Endothelial cell of umbilical vein (primary cell): Measurements from ENCODE around the gene CEP164. TPM values are rescaled to one million over a fixed set of nuclear protein-coding genes. Genes with fewer than 3 reads are reported as not detected.

Source experiments
- BruUV-seq: library from RNA; stranded (reverse); fragments of 400-500 nt; replicated peaks from 2 replicates; lab custom pipeline; 2021; lab: Mats Ljungman, UMichigan
- CTCF ChIA-PET: fragments of 300-600, 350-600 bp; sonication (Branson Sonifier 250); formaldehyde crosslinking; loops from one replicate; lab custom pipeline; 2021; ENCODE audit warnings: antibody characterized with exemption, inconsistent platforms; lab: Charles Lee
- POLR2A ChIA-PET: fragments of 300-600, 350-600 bp; sonication (Branson Sonifier 250); formaldehyde crosslinking; loops from one replicate; lab custom pipeline; 2021; ENCODE audit warnings: antibody characterized with exemption, inconsistent platforms; lab: Charles Lee
- DNase-seq: peaks from one replicate; pipeline ENCODE4 v3.0.0-alpha.2; 2011; ENCODE audit warnings: low read depth, low spot score
- FAIRE-seq: peaks from 2 replicates; lab custom pipeline; 2011; peaks lifted over from hg19 to GRCh38; lab: Jason Lieb, UNC
- H2AFZ ChIP-seq: 2 replicates; pipeline ENCODE4 v1.6.0; 2012; ENCODE audit warnings: low read depth, low read length, control low read depth, inconsistent platforms
- H3K27ac ChIP-seq: 2 replicates; pipeline ENCODE4 v1.5.1; 2011; ENCODE audit warnings: low read depth, mild to moderate bottlenecking, control low read depth, low read length, moderate library complexity; ENCODE audit not compliant: insufficient read depth
- H3K27me3 ChIP-seq, 2 experiments: 2 replicates each; pipeline versions ENCODE4 v1.6.0 to v1.6.1; 2011; ENCODE audit warnings: low read length in 2 of 2, mixed read lengths in 1 of 2; ENCODE audit not compliant: control insufficient read depth in 2 of 2, insufficient read depth in 2 of 2
- H3K36me3 ChIP-seq, 2 experiments: 2 replicates in 1 of 2; 3 replicates in 1 of 2; pipeline ENCODE4 v1.5.1; 2011; ENCODE audit warnings: low read length in 2 of 2, mild to moderate bottlenecking in 1 of 2, moderate library complexity in 1 of 2; ENCODE audit not compliant: control insufficient read depth in 2 of 2, insufficient read depth in 2 of 2; ENCODE audit errors: extremely low read depth in 1 of 2
- H3K4me1 ChIP-seq: 3 replicates; pipeline ENCODE4 v1.5.1; 2011; ENCODE audit warnings: mild to moderate bottlenecking, low read length; ENCODE audit not compliant: control insufficient read depth, insufficient read depth; ENCODE audit errors: extremely low read depth
- H3K4me2 ChIP-seq: 2 replicates; pipeline ENCODE4 v1.6.1; 2011; ENCODE audit warnings: low read length, control low read depth, mixed read lengths; ENCODE audit not compliant: insufficient read depth
- H3K4me3 ChIP-seq, 3 experiments: fragments of 200-600 bp in 1 of 3; sonication (generic), shearing (Covaris generic) in 1 of 3; replicated peaks in 1 of 3; 2 replicates each; pipeline ENCODE4 v1.5.1; 2011 to 2016; ENCODE audit warnings: control low read depth in 3 of 3, low read length in 3 of 3, mild to moderate bottlenecking in 2 of 3, inconsistent platforms in 1 of 3, low read depth in 1 of 3, moderate library complexity in 1 of 3; ENCODE audit not compliant: insufficient read depth in 1 of 3
- H3K79me2 ChIP-seq: 2 replicates; pipeline ENCODE4 v1.6.0; 2012; ENCODE audit warnings: low read length, inconsistent platforms; ENCODE audit not compliant: control insufficient read depth, insufficient read depth
- H3K9ac ChIP-seq: replicated peaks from 2 replicates; pipeline ENCODE3; 2011; ENCODE audit warnings: low read length, control low read depth; ENCODE audit not compliant: insufficient read depth; ENCODE audit errors: extremely low read depth
- H3K9me1 ChIP-seq: replicated peaks from 3 replicates; pipeline ENCODE4 v1.6.0; 2011; ENCODE audit warnings: mild to moderate bottlenecking, low read length; ENCODE audit not compliant: control insufficient read depth, insufficient read depth; ENCODE audit errors: extremely low read depth
- H3K9me3 ChIP-seq: replicated peaks from 2 replicates; pipeline ENCODE4 v1.5.1; 2012; ENCODE audit warnings: low read length, inconsistent platforms; ENCODE audit not compliant: control insufficient read depth, insufficient read depth
- H4K20me1 ChIP-seq: replicated peaks from 2 replicates; pipeline ENCODE3; 2011; ENCODE audit warnings: mild to moderate bottlenecking, low read length; ENCODE audit not compliant: control insufficient read depth, insufficient read depth; ENCODE audit errors: extremely low read depth
- CTCF ChIP-seq, 2 donors: IDR thresholded peaks; 1 replicate in 1 of 2; 2 replicates in 1 of 2; pipeline ENCODE4 v1.5.1; 2011; ENCODE audit warnings: low read length in 2 of 2, mild to moderate bottlenecking in 2 of 2, moderate library complexity in 2 of 2, control low read depth in 1 of 2, inconsistent platforms in 1 of 2, low read depth in 1 of 2; ENCODE audit not compliant: insufficient read depth in 1 of 2; ENCODE audit errors: extremely low read depth in 1 of 2
- EZH2 ChIP-seq: IDR thresholded peaks from 2 replicates; pipeline ENCODE4 v1.6.1; 2012; ENCODE audit warnings: borderline replicate concordance, low read depth, mild to moderate bottlenecking, moderate library complexity, low read length, inconsistent platforms; ENCODE audit not compliant: severe bottlenecking
- FOS ChIP-seq: IDR thresholded peaks from 2 replicates; pipeline ENCODE4 v1.6.1; 2011; ENCODE audit warnings: mild to moderate bottlenecking, low read length, moderate library complexity, borderline replicate concordance; ENCODE audit not compliant: insufficient read depth
- GATA2 ChIP-seq: IDR thresholded peaks from 2 replicates; pipeline ENCODE4 v1.7.0; 2011; ENCODE audit warnings: low read depth, mild to moderate bottlenecking, moderate library complexity, mixed read lengths, low read length; ENCODE audit not compliant: insufficient read length, insufficient read depth
- JUN ChIP-seq: IDR thresholded peaks from 2 replicates; pipeline ENCODE4 v1.6.1; 2011; ENCODE audit warnings: borderline replicate concordance, low read depth; ENCODE audit not compliant: insufficient read length, insufficient read depth
- MYC ChIP-seq: IDR thresholded peaks from one replicate; pipeline ENCODE4 v1.6.1; 2011; ENCODE audit warnings: mild to moderate bottlenecking, low read depth, low read length
- POLR2A ChIP-seq: IDR thresholded peaks from 2 replicates; pipeline ENCODE4 v1.6.1; 2012; ENCODE audit warnings: low read depth, mild to moderate bottlenecking, control low read depth, low read length
- POLR2AphosphoS5 ChIP-seq: IDR thresholded peaks from 2 replicates; pipeline ENCODE4 v1.6.1; 2012; ENCODE audit warnings: low read depth, mild to moderate bottlenecking, control low read depth, low read length, moderate library complexity; ENCODE audit not compliant: insufficient read depth
- dilution Hi-C: fragments of 300-500 bp; cut with MboI; formaldehyde crosslinking; loops from one replicate; pipeline ENCODE4 v1.15.0; 2019; ENCODE audit warnings: low sequenced_read_pairs; ENCODE audit not compliant: extremely low pct_ligation_motif_present
- intact Hi-C: fragments of 100-400 bp; cut with micrococcal nuclease; formaldehyde crosslinking; loops from one replicate; pipeline ENCODE4 v1.10.0; 2022
- polyA plus RNA-seq, 4 experiments: library from polyadenylated mRNA; depleted of rRNA in 3 of 4; stranded (reverse) in 3 of 4; unstranded in 1 of 4; fragments of >200 nt; gene quantifications; 2 replicates each; pipeline versions ENCODE4 v1.2.1 to v1.2.3, GENCODE V29; 2011 to 2012; ENCODE audit warnings: missing spikeins in 1 of 4
- total RNA-seq: library from RNA; stranded (reverse); gene quantifications from 2 replicates; pipeline ENCODE4 v1.2.3, GENCODE V29; 2021
- TF ChIP-seq, protein P1 (sequence below): IDR thresholded peaks from 2 replicates; pipeline ENCODE4 v1.6.1; 2011; ENCODE audit not compliant: insufficient read depth, insufficient read length

The CEP164 gene
- total and polyA plus RNA-seq, 2 donors (not counting 3 experiments of a cell fraction or from before 2014, with no cell fraction given), result 22.7 to 48.4 TPM

DNA sequence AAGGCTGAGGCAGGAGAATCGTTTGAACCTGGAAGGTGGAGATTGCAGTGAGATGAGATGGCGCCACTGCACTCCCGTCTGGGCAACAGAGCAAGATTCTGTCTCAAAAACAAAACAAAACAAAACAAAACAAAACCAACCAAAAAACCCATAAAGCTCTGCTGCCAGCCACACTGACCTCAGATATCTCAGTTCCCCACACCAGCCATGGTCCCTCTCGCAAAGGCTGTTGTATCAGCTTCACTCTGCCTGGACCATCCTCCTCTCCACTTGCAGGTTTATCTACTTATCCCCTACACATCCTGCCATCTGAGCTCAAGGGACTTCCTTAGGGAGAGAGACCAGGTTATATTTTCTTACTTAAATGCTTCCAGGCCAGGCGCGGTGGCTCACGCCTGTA, 25.4 kb upstream of the CEP164 start:
- Histone ChIP-seq H3K27ac (no peak overlapping the region), H4K20me1 (no peaks in the 10 kb centered on the region), H3K36me3 (peaks cover 0 to 2% of the 10 kb centered on the region in 2 experiments), H3K4me1 (no peaks in the 10 kb centered on the region), H3K79me2 (no peaks in the 10 kb centered on the region), H3K9me3 (no peaks in the 10 kb centered on the region), H3K9me1 (no peaks in the 10 kb centered on the region), H3K27me3 (no peaks in the 10 kb centered on the region), H3K4me2 (no peak overlapping the region), H3K9ac (no peak overlapping the region), H2AFZ (no peak overlapping the region), H3K4me3 (no peak overlapping the region)
- no peak for TF ChIP-seq MYC
- no peak for TF ChIP-seq GATA2
- TF ChIP-seq, protein P1, sequence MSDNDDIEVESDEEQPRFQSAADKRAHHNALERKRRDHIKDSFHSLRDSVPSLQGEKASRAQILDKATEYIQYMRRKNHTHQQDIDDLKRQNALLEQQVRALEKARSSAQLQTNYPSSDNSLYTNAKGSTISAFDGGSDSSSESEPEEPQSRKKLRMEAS, result no peak
- no peak for TF ChIP-seq CTCF (IDR thresholded peaks at IDR 0.05; ENCODE audit: extremely low read depth in 1 of 2, insufficient read depth in 1 of 2, low read depth in 1 of 2, low read length in 2 of 2)
- TF ChIP-seq FOS, result no peak
- TF ChIP-seq JUN, result no peak
- no peak for TF ChIP-seq EZH2
- no peak for TF ChIP-seq POLR2A
- no peak for TF ChIP-seq POLR2AphosphoS5
- dilution Hi-C loops (no loop called here), intact Hi-C loops (no loop called here)
- no TSS peak for BruUV-seq
- FAIRE-seq (no peak), DNase-seq (no peak)
- CTCF ChIA-PET, result interaction anchor here (1.3 kb wide), 1 partner anchor 12 kb away, joined by 3 read pairs; no protein-coding TSS in a partner anchor
- POLR2A ChIA-PET, result no interaction called here
